GM18507 (cell line): ENCODE results near the gene MICAL2.

Source experiments
- DNase-seq: peaks from one replicate; pipeline ENCODE4 v3.0.0; 2011; ENCODE audit warnings: low read depth; ENCODE audit not compliant: insufficient read length; ENCODE audit errors: extremely low spot score
- FAIRE-seq: peaks from 2 replicates; lab custom pipeline; 2011; peaks lifted over from hg19 to GRCh38; lab: Jason Lieb, UNC

Gene MICAL2

GRCh38 chr11:12128301-12128751, 17.9 kb downstream of the MICAL2 start:
- FAIRE-seq, result no peak
- DNase-seq, result no peak

DNA sequence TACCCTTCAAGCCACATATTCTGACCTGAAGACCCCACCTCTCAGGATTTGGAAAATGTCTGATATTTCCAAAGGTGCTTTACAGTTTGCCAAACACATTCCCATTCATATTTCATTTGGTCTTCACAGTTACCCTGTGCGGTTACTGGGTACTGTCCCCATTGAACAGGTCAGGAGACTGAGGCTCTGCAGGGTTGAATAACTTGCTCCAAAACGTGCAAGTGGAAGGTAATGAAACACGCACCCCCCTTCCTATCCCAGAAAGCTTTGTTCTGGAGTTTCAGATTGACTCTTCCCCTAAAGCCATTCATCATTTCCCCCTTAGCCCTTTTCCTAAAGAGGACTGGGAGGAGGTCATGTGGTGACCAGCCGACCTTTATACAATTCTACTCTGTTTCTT, 18.8 kb downstream of the MICAL2 start:
- no peak for DNase-seq
- no peak for FAIRE-seq

DNA sequence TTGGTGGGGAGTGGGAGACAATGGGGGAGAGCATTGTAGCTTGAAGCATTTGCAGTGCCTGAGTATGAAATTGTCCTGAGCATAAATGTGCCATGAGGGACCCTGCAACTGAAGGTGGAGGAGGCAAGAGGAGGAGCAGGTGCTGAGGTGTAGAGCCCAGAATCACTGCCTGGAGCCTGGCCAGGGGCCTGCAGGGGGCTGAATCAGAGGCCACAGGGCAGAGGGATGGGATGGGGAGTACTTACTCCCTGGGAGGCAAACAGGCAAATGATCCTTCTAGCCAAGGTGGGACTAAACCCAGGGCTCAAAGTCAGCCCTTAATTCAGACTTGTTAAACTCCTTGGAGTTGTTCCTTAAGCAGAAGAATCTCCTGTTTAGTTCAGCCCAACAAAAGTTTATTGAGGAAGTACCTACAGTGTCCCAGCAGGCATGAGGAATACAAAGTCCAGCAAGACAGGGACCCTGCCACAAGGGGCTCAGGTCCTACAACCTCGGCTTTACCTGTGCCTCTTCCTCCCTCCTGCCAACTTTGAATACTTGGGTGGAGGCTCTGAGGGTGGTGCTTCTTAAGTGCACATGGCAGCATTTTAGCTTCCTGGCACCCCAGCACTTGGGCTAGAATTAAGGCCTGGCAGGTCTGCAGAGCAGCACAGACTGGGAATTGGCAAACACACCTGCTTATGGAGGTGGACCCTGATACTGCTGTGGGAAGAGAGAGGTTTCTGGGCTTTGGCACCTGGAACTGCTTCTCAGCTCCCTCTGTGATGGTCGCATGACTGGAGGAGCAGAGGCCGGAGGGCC, 20.0 kb downstream of the MICAL2 start:
- FAIRE-seq (no peak), DNase-seq (no peak)

DNA sequence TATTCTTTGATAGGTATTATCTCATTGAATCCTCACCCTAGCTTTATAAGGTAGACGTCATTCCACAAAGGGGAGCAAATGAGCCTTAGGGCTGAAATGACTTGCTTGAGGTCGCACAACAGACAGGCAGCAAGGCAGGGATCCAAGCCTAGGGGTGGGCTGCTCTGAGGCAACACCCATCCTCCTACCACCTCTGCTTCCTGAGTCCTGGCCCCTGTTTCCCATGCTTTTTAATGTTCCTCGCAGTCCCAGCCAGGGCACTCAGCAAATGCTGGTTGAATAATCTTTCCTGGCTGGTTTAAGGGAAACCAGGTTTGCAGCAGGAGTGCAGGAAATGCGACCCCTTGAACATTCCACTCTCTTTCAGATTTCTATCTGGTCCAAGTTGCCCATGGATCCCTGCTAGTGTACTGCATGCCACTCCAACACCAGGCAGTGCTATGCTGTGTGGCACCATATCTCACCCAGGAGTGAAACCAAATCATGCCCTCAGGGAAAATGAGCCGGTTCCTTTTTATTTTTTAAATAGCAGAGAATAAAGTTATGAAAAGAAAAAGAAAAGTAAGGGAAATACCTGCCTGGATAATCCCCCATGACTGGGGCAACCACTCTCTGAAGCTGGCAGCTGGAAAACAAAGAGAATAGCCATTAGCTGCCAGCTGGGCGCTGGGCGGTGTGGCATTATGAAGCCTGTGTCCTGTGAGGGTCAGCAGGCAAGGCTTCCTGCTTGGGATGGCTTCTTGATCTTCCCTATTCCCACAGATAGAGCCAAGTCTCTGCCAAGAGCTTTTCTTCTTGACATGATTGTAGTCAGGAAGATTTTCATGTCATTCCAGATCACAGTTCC, 21.8 kb downstream of the MICAL2 start:
- DNase-seq (no peak), FAIRE-seq (no peak)

GRCh38 chr11:12132790-12133145, 22.4 kb downstream of the MICAL2 start:
- FAIRE-seq (no peak), DNase-seq (no peak)

- DNase-seq (no peak), FAIRE-seq (no peak)
Measured at GRCh38 chr11:12133547-12134235, 23.3 kb downstream of the MICAL2 start.

DNA sequence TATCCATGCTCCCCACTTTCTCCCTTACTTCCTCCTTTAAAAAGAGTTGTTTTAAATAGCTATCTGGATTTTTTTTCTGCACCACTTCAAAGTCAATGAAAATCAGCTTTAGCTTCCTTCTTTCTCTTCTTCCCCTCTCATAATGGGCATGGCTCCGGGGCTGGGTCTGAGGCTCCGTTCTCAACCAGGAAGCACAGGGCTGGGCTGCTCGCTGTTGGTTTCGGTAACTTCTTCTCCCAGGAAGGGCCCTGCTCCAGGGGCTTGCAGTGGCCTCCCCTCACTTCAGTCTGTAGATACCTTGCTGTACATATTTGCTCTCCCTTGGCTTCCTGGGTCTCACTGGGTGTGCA, 23.8 kb downstream of the MICAL2 start:
- DNase-seq (no peak), FAIRE-seq (no peak)

DNA sequence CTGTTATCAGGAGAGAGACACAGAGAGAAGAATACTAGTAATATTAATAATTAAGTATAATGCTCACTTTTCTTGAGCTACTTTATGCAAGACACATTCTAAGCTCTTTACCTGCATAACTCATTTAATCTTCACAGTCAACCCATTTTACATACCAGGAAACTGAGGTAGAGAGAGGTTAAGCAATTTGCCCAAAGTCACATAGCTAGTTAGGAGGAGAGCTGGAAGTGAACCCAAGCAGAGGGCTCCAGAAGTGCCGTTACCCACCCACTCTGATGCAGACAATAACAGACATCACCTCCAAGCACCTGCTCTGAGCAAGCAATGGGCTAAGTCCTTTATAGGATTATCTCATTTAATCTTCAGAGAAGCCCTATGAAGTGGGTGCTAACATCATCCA, 24.8 kb downstream of the MICAL2 start:
- FAIRE-seq (no peak), DNase-seq (no peak)

- FAIRE-seq, result no peak
- no peak for DNase-seq
Measured at GRCh38 chr11:12137005-12137690, 26.8 kb downstream of the MICAL2 start.

- FAIRE-seq, result no peak
- no peak for DNase-seq
Measured at GRCh38 chr11:12137938-12138731, 27.7 kb downstream of the MICAL2 start.

GRCh38 chr11:12139144-12139881, 28.9 kb downstream of the MICAL2 start:
- DNase-seq (no peak), FAIRE-seq (no peak)

GRCh38 chr11:12140186-12140793, 29.9 kb downstream of the MICAL2 start:
- DNase-seq (no peak), FAIRE-seq (no peak)

DNA sequence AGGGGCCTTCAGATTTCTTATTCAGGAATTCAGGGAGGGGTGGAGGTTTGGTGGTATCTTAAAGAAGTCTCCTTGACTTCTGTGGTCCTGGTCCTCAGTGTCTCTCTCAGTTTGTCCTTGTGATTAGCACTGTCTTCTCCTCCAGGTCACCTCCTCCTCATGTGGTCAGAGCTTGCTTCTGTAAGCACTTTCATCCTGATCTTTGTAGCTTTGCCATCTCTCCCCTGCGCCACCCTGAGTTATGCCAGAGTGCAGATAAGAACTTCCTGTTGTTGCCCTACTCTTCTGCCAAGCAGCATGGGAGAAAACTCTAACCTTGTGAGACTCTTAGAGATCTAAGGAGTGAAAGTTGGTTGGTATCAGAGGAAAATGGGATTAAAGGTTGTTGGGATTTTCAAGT, 30.9 kb downstream of the MICAL2 start:
- FAIRE-seq, result no peak
- no peak for DNase-seq

DNA sequence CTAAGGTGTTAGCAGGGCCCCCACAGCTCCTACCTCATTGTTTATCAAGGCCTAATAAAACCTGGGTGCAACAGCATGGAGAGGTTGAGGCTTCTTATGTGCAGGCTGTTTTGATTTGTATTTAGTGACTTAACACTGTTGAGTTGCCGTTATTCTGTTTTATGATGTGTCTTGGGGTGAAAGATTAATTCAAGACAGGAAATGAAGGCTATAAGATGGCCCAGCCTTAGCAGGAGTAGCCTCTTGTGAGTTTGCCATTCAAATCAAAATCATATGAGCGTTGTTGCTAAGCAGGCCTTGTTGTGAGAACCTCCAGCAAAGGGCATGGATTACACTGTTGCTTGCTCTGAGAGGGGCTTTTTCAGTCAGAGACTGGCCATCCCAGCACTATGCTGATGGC, 31.8 kb downstream of the MICAL2 start:
- no peak for FAIRE-seq
- no peak for DNase-seq

GRCh38 chr11:12142909-12143308, 32.5 kb downstream of the MICAL2 start:
- FAIRE-seq, result no peak
- no peak for DNase-seq

- FAIRE-seq (no peak), DNase-seq (no peak)
Measured at GRCh38 chr11:12143461-12144258, 33.3 kb downstream of the MICAL2 start.
